Spleen (tissue), 7 donors: ENCODE results near the gene SUPT3H.

ENCODE experiments used
- CTCF ChIP-seq, 11 experiments: fragments of 200-600 bp in 7 of 11; fragments of 450-650 bp in 4 of 11; sonication (generic) in 4 of 11; IDR thresholded peaks in 8 of 11; conservative IDR thresholded peaks in 3 of 11; 1 replicate in 7 of 11; 2 replicates in 4 of 11; pipeline versions ENCODE4 v1.4.0 to v1.8.0; 2016 to 2021; ENCODE audit warnings: antibody characterized with exemption in 11 of 11, inconsistent platforms in 4 of 11, mild to moderate bottlenecking in 1 of 11
- POLR2A ChIP-seq, 3 donors: fragments of 450-650 bp; IDR thresholded peaks; one replicate each; pipeline ENCODE4 v1.5.1; 2017; ENCODE audit warnings: antibody characterized with exemption in 3 of 3, mild to moderate bottlenecking in 1 of 3
- donor health status: DM: no; HTN: no; CAD: no; lungs with moderate emphysema.
- donor health status: DM: no; HTN: no; CAD: no.
- donor health status: DM: no; HTN: no; CAD: no.

GRCh38 chr6:44898296-44898930, 479.3 kb downstream of the SUPT3H start:
- TF ChIP-seq CTCF (IDR thresholded peaks at IDR 0.05 in 8 of 11, conservative IDR thresholded peaks at IDR 0.05 in 3 of 11): no peak
- no peak for TF ChIP-seq POLR2A (IDR thresholded peaks at IDR 0.05)
